CD4-positive, alpha-beta T cell treated with Interleukin-21 for 1 hour (primary cell): ENCODE measurements around the gene CASP5.
A peak's percentile ranks its signal among the peaks of the same experiment; 100 is the strongest.

Source experiments
- DNase-seq: peaks from one replicate; pipeline ENCODE4 v3.0.0-alpha.2; 2020

CASP5 gene

DNA sequence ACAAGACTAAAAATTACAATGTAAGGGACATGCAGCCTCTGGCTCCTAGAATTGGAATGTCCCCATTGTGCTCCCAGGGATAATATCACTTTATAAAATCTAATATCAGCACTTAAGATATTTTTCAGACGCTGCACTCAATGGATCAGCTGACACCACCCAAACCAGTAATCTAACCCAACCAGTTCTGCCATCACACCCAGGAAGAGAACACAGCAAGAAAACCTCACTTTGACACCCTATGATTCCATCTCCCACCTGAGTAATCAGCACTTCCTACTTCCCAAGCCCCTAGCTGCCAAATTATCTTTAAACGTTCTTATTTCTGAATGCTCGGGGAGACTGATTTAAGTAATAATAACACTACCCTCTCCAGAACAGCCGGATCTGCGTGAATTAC is 57.2 kb downstream of the CASP5 start:
- no peak for DNase-seq

DNA sequence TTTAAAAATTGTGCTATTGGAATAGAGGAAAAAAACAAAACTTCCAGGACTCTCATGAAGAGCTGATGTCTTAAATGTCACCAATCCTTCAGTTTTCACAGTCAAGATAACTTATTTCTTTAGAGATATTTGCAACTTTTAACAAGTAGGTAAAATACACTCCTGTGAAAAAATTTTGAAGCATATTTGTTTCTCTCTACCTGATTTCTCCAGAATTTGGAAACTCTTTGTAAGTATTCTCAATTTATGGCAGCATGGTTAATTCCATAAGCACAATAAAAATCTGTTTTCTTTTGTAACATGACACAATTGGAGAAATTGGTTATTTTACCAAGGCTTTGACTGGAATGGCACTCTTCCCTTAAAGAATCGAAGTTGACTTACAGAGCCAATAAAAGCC is 58.7 kb downstream of the CASP5 start:
- no peak for DNase-seq

DNA sequence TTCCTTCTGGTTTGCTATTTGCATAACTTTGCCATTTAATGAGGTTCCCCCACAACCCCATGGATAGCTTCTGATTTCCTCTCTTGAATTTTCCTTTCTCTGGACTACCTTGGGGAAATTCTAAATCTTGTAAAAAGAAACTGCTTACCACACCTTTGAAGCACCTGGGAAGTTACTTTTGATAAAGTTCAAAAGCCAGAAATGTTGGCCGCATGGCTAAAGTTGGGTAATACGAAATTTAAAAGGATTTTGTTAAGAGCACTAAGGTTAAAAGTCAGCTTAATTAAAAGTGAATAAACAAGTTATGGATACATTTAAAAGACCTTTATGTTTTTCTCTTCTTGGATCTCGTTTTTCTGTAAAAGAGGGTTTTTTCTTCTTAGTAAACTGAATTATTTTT is 60.1 kb downstream of the CASP5 start:
- no peak for DNase-seq

DNA sequence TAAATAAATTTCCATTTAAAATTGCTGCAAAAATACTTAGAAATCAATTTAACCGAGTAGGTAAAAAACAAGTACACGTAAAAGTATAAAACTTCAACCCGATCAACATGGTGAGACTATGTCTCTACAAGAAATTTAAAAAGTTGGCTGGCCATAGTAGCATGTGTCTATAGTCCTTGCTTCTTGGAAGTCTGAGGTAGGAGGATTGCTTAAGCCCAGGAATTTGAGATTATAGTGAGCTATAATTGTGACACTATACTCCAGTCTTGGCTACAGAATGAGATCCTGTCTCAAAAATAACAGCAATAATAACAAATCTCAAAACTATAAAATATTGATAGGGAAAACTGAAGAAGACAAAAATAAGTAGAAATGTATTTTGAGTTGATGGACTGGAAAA is 65.7 kb downstream of the CASP5 start:
- no peak for DNase-seq

DNA sequence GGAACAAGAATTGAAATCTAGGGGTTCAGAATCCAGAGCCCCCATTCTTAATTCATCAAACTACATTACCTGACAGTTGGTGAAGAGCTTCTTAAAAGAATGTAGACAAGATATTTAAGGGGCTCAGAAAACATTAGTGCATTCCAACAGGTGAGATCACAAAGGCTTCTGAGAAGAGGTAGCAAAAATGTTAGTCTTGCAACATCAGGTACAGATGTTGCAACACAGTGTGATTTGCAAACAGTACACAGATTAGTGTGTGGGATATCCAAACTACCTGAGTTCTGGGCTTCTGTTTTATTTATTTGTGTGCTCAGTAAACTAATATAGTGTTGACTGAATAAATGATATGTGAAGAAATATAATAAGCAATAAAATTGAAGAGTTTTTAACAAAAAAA is 66.4 kb downstream of the CASP5 start:
- DNase-seq = no peak

DNA sequence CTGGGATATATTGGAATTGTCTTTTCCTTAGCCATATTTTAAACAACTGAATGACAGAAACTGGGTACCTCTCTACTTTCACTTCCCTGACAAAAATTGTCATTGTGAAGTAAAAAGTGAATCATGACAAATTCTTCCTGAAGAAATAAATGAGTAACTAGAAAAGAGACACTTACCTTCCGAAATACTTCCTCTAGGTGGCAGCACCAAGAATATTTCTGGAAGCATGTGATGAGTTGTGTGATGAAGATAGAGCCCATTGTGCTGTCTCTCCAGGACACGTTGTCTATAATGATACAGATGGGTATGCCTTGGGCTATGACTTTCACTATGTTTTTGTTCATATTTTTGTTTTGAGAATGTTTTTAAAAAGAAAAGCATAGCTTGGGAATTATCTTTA is 76.1 kb downstream of the CASP5 start:
- peak; percentile 72 for DNase-seq
